ENCODE results near the gene MPHOSPH6.
"Not testable (repeated sequence)": the region's sequence is repeated elsewhere in the genome, so short reads cannot be mapped to it uniquely, and the experiment has no call there.

Gene MPHOSPH6

GRCh38 chr16:82169861-82170845, at the start of gene MPHOSPH6:
Gene MPHOSPH6 (minus strand): TSS chr16:82170224. CDS start chr16:82170175, 49 bp downstream.
- peak within 1 kb of the TSS; percentile 91 for H3K27ac ChIP-seq

GRCh38 chr16:82219298-82219697, 49.3 kb upstream of the MPHOSPH6 start:
- TF ChIP-seq CTCF (IDR thresholded peaks at IDR 0.05; ENCODE audit: low read depth, low read length) = no peak
- Histone ChIP-seq H3K36me3 (no peaks in the 10 kb centered on the region), H3K27ac (no peak overlapping the region), H3K4me3 (ENCODE audit: low read depth, low read length) (no peak overlapping the region), H3K27me3 (ENCODE audit: insufficient read depth, low read depth, severe bottlenecking) (no peaks in the 10 kb centered on the region), H3K9me3 (ENCODE audit: severe bottlenecking) (no peaks in the 10 kb centered on the region)
- DNase-seq = no peak

More at GRCh38 chr16:82169861-82170845, at the start of gene MPHOSPH6:
- Histone ChIP-seq H3K9me3 (ENCODE audit: severe bottlenecking) (no peaks in the 10 kb centered on the region), H3K4me3 (ENCODE audit: low read depth, low read length) (peak within 1 kb of the TSS; percentile 73), H3K27me3 (ENCODE audit: insufficient read depth, low read depth, severe bottlenecking) (no peaks in the 10 kb centered on the region), H3K36me3 (no peaks in the 10 kb centered on the region; the same call in 1 of the 2 replicates)
- DNase-seq = peak; percentile 77
- no peak for TF ChIP-seq CTCF (IDR thresholded peaks at IDR 0.05; ENCODE audit: low read depth, low read length)

GRCh38 chr16:82209314-82209713, 39.3 kb upstream of the MPHOSPH6 start:
- not testable (repeated sequence) for H3K4me3 ChIP-seq (ENCODE audit: low read depth, low read length); H3K36me3 ChIP-seq; H3K27me3 ChIP-seq (ENCODE audit: insufficient read depth, low read depth, severe bottlenecking); H3K27ac ChIP-seq; DNase-seq; H3K9me3 ChIP-seq (ENCODE audit: severe bottlenecking)

- H3K27me3 ChIP-seq (ENCODE audit: insufficient read depth, low read depth, severe bottlenecking) = no peaks in the 10 kb centered on the region
- DNase-seq = no peak
These were observed 33.2 kb upstream of the MPHOSPH6 start for GRCh38 chr16:82203198-82203597.

GRCh38 chr16:82201926-82202325, 31.9 kb upstream of the MPHOSPH6 start:
- Histone ChIP-seq H3K9me3 (ENCODE audit: severe bottlenecking) (no peaks in the 10 kb centered on the region), H3K27me3 (ENCODE audit: insufficient read depth, low read depth, severe bottlenecking) (no peaks in the 10 kb centered on the region), H3K27ac (no peak overlapping the region), H3K4me3 (ENCODE audit: low read depth, low read length) (no peak overlapping the region), H3K36me3 (no peaks in the 10 kb centered on the region)
- no peak for DNase-seq
- no peak for TF ChIP-seq CTCF (IDR thresholded peaks at IDR 0.05; ENCODE audit: low read depth, low read length)

More at GRCh38 chr16:82203198-82203597, 33.2 kb upstream of the MPHOSPH6 start:
- no peak overlapping the region for H3K27ac ChIP-seq
- no peak overlapping the region for H3K4me3 ChIP-seq (ENCODE audit: low read depth, low read length)
- H3K36me3 ChIP-seq = no peaks in the 10 kb centered on the region
- H3K9me3 ChIP-seq (ENCODE audit: severe bottlenecking) = no peaks in the 10 kb centered on the region
- TF ChIP-seq CTCF (IDR thresholded peaks at IDR 0.05; ENCODE audit: low read depth, low read length) = no peak

GRCh38 chr16:82201351-82201750, 31.3 kb upstream of the MPHOSPH6 start:
- H3K27me3 ChIP-seq (ENCODE audit: insufficient read depth, low read depth, severe bottlenecking) = no peaks in the 10 kb centered on the region
- no peak overlapping the region for H3K27ac ChIP-seq
- no peaks in the 10 kb centered on the region for H3K9me3 ChIP-seq (ENCODE audit: severe bottlenecking)
- no peak for TF ChIP-seq CTCF (IDR thresholded peaks at IDR 0.05; ENCODE audit: low read depth, low read length)
- H3K4me3 ChIP-seq (ENCODE audit: low read depth, low read length) = no peak overlapping the region
- DNase-seq = no peak
- no peaks in the 10 kb centered on the region for H3K36me3 ChIP-seq
